MCF 10A (cell line): ENCODE measurements around the gene LETM1. TPM values are rescaled to one million over a fixed set of nuclear protein-coding genes. Genes with fewer than 3 reads are reported as not detected.

Experiments used
- BruUV-seq: library from RNA; stranded (reverse); fragments of 400-500 nt; replicated peaks from 2 replicates; lab custom pipeline; 2021; lab: Mats Ljungman, UMichigan
- CTCF ChIA-PET: fragments of 300-600 bp; sonication (Branson Sonifier 250); formaldehyde crosslinking; extraction: SDS; loops from one replicate; lab custom pipeline; 2021; ENCODE audit warnings: antibody characterized with exemption, inconsistent platforms; lab: Yijun Ruan, JAX
- POLR2A ChIA-PET: fragments of 300-600, 350-650 bp; sonication (Branson Sonifier 250); formaldehyde crosslinking; extraction: SDS; loops from one replicate; lab custom pipeline; 2020; ENCODE audit warnings: antibody characterized with exemption, inconsistent platforms; lab: Yijun Ruan, JAX
- DNase-seq: peaks from one replicate; pipeline ENCODE4 v3.0.0-alpha.2; 2018; ENCODE audit not compliant: unreplicated experiment
- H3K27ac Mint-ChIP-seq: one replicate; pipeline ENCODE4 v1.8.0; 2022; ENCODE audit warnings: mild to moderate bottlenecking, low read depth, mixed read lengths; ENCODE audit not compliant: unreplicated experiment
- H3K27me3 Mint-ChIP-seq: one replicate; pipeline ENCODE4 v1.8.0; 2022; ENCODE audit warnings: mixed read lengths; ENCODE audit not compliant: insufficient read depth, unreplicated experiment
- H3K36me3 Mint-ChIP-seq: one replicate; pipeline ENCODE4 v1.8.0; 2022; ENCODE audit warnings: mild to moderate bottlenecking, moderate library complexity, mixed read lengths; ENCODE audit not compliant: insufficient read depth, unreplicated experiment
- H3K4me1 Mint-ChIP-seq: one replicate; pipeline ENCODE4 v1.8.0; 2022; ENCODE audit warnings: mixed read lengths; ENCODE audit not compliant: insufficient read depth, unreplicated experiment
- H3K4me3 Mint-ChIP-seq: one replicate; pipeline ENCODE4 v1.8.0; 2022; ENCODE audit warnings: mild to moderate bottlenecking, moderate library complexity, mixed read lengths; ENCODE audit not compliant: unreplicated experiment
- H3K9me3 Mint-ChIP-seq: one replicate; pipeline ENCODE4 v1.8.0; 2022; ENCODE audit warnings: mixed read lengths; ENCODE audit not compliant: unreplicated experiment
- intact Hi-C: fragments of 100-400 bp; cut with micrococcal nuclease; formaldehyde crosslinking; loops from 2 replicates; pipeline ENCODE4 v1.14.1; 2022
- total RNA-seq: library from RNA; stranded (reverse); gene quantifications from 2 replicates; pipeline ENCODE4 v1.2.3, GENCODE V29; 2022
- TF ChIP-seq, protein P1 (sequence below): fragments of 200-600 bp; IDR thresholded peaks from one replicate; pipeline ENCODE4 v1.8.0; 2022; ENCODE audit warnings: antibody characterized with exemption, mild to moderate bottlenecking; ENCODE audit not compliant: unreplicated experiment

Gene LETM1
- total RNA-seq, 1 experiment from 2014 or later, result 85.0 TPM

DNA sequence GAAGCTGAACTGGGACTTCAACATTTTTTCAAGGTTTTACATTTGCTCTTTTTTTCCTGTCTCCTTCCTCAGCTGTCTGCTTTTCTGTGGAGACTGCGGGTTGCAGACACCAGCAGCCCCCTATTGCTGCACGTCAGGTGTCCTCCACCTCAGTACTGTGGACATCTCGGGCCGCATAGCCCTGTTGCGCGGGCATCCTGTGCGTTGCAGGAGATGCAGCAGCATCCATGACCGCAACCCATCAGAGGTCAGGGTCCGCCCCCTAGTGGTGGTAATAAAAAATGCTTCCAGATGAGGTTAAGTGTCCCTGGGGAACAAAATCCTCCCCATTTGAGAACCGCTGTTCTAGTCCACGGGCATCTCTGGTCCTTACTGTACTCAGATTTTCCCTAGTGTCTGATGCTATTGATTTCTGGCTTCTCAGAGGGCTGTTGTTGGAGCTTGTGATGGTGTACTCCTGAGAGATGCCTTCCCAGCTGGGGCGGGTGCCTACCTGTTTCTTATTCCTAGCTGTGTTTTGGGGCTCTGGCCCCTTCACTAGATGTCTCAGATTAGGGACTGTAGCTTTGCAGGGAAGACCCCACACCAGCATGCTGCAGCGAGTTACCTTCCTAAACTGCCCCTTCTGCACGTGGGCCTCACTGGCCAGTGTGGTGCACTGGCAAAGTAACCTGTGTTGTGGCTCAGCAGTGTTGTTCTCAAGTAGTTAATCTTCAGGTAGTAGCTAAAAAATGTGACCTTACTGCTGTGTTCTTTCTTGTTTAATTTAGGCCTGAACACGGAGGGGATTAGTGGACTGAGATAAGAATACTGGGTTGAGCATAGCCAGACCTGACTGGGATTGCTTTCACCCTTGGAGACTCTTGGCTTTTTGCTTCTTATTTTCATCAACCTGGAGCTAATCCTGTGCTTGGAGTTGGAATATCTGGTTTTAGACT is 43.5 kb upstream of the LETM1 start:
- TF ChIP-seq, protein P1, sequence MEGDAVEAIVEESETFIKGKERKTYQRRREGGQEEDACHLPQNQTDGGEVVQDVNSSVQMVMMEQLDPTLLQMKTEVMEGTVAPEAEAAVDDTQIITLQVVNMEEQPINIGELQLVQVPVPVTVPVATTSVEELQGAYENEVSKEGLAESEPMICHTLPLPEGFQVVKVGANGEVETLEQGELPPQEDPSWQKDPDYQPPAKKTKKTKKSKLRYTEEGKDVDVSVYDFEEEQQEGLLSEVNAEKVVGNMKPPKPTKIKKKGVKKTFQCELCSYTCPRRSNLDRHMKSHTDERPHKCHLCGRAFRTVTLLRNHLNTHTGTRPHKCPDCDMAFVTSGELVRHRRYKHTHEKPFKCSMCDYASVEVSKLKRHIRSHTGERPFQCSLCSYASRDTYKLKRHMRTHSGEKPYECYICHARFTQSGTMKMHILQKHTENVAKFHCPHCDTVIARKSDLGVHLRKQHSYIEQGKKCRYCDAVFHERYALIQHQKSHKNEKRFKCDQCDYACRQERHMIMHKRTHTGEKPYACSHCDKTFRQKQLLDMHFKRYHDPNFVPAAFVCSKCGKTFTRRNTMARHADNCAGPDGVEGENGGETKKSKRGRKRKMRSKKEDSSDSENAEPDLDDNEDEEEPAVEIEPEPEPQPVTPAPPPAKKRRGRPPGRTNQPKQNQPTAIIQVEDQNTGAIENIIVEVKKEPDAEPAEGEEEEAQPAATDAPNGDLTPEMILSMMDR, result peak; percentile 94
- POLR2A ChIA-PET, result interaction anchor here (0.6 to 2.0 kb wide), 8 partner anchors 9 to 208 kb away, joined by 3 to 7 read pairs (median 4); partner anchors contain the start of genes LETM1 and NSD2
- Mint-ChIP-seq H3K27ac (no peak overlapping the region), H3K36me3 (peaks cover 33% of the 10 kb centered on the region), H3K4me3 (no peak overlapping the region), H3K4me1 (peaks cover 13% of the 10 kb centered on the region), H3K9me3 (no peaks in the 10 kb centered on the region), H3K27me3 (no peaks in the 10 kb centered on the region)
- CTCF ChIA-PET, result interaction anchor here (0.6 to 4.2 kb wide), 45 partner anchors 9 to 605 kb away, joined by 3 to 79 read pairs (median 4); partner anchors contain the start of genes LETM1 and NSD2
- intact Hi-C loops, result loop anchor here (1.0 to 10.0 kb wide), 4 partner anchors 29 to 151 kb away; partner anchors contain the start of genes LETM1 and NSD2
- DNase-seq, result peak; percentile 80
- BruUV-seq, result no TSS peak

GRCh38 chr4:1898681-1899080 is 42.7 kb upstream of the LETM1 start:
- peaks cover 13% of the 10 kb centered on the region for H3K4me1 Mint-ChIP-seq
- no TSS peak for BruUV-seq
- H3K36me3 Mint-ChIP-seq, result peaks cover 25% of the 10 kb centered on the region
- ChIA-PET POLR2A (interaction anchor here (1.1 to 2.0 kb wide), 3 partner anchors 10 to 40 kb away, joined by 3 to 7 read pairs (median 7); partner anchors contain the start of gene NSD2), CTCF (interaction anchor here (0.6 to 4.2 kb wide), 24 partner anchors 10 to 606 kb away, joined by 3 to 79 read pairs (median 10); partner anchors contain the start of genes LETM1 and NSD2)
- intact Hi-C loops, result loop anchor here (1.0 to 10.0 kb wide), 4 partner anchors 28 to 150 kb away; partner anchors contain the start of genes LETM1 and NSD2
- H3K27ac Mint-ChIP-seq, result no peak overlapping the region
- H3K27me3 Mint-ChIP-seq, result no peaks in the 10 kb centered on the region
- no peak overlapping the region for H3K4me3 Mint-ChIP-seq
- TF ChIP-seq, protein P1, result no peak
- H3K9me3 Mint-ChIP-seq, result no peaks in the 10 kb centered on the region
- DNase-seq, result no peak

DNA sequence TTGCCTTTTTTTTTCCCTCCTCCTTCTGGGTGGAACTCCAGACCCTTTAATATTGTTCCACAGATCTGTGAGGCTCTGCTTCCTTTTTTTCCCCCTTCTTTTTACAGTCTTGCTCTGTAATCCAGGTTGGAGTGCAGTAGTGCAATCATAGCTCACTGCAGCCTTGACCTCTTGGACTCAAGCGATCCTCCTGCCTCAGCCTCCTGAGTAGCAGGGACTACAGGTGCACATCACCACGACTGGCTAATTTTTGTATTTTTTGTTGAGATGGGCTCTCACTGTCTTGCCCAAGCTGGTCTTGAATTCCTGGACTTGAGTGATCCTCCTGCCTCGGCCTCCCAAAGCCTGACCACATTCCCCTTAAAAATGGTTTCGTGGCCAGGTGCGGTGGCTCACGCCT is 42.1 kb upstream of the LETM1 start:
- BruUV-seq, result no TSS peak
- DNase-seq, result no peak
- TF ChIP-seq, protein P1, result no peak
- CTCF ChIA-PET, result interaction anchor here (0.7 to 4.2 kb wide), 15 partner anchors 10 to 204 kb away, joined by 4 to 79 read pairs (median 12); partner anchors contain the start of gene LETM1
- intact Hi-C loops, result loop anchor here (2.0 to 10.0 kb wide), 3 partner anchors 27 to 149 kb away; partner anchors contain the start of gene NSD2
- no peak overlapping the region for H3K27ac Mint-ChIP-seq
- H3K4me1 Mint-ChIP-seq, result peaks cover 13% of the 10 kb centered on the region
- peaks cover 19% of the 10 kb centered on the region for H3K36me3 Mint-ChIP-seq
- H3K4me3 Mint-ChIP-seq, result no peak overlapping the region
- no peaks in the 10 kb centered on the region for H3K27me3 Mint-ChIP-seq
- POLR2A ChIA-PET, result interaction anchor here (0.7 to 1.9 kb wide), 3 partner anchors 15 to 28 kb away, joined by 3 to 7 read pairs (median 4); partner anchors contain the start of gene NSD2
- no peaks in the 10 kb centered on the region for H3K9me3 Mint-ChIP-seq
